ENCODE measurements around the gene CFAP410.

DNA sequence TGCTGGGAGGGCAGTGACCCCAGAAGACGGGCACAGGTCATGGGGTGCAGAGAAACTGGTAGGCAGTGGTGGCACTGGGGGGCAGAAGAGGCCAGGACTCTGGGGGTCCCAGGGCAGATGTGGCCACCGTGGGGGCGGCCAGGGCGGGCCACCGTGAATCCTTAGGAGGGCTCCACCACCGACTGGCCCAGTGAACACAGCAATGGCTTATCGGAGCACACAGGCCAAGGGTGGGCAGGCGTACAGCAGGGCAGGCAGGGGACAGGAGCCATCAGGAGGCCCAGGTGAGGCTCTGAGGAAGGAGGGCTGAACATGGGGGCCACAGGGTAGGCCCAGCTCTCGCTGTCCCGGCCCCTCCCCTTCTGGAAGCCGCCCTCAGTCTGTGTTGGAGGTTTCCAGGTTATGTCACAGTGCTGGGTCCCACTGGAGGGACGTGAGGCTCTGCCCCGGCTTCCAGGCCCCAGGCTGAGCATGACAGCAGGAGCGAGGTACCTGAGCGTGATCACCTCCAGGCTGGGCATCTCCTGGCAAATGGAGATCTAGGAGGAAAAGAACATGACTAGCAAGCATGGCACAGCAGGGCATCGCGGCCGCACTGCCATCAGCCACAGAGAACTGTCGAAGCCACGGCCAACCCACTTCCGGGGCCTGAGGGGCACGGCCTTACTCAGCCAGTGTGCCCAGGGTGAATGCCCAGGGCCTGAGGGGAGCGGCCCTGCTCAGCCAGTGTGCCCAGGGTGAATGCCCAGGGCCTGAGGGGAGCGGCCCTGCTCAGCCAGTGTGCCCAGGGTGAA, 3.7 kb downstream of the CFAP410 start:
- TF ChIP-seq ZFP3 (CRISPR knock-in tag; IDR thresholded peaks at IDR 0.05): no peak
- no peak for TF ChIP-seq RARB (CRISPR knock-in tag; IDR thresholded peaks at IDR 0.05)
- TF ChIP-seq ZFP30 (CRISPR knock-in tag; IDR thresholded peaks at IDR 0.05): no peak
- no peak for TF ChIP-seq PATZ1 (CRISPR knock-in tag; IDR thresholded peaks at IDR 0.05; ENCODE audit: borderline replicate concordance)
- no peak for TF ChIP-seq OSR1 (CRISPR knock-in tag; IDR thresholded peaks at IDR 0.05)
- no peak for TF ChIP-seq TOX (CRISPR knock-in tag; IDR thresholded peaks at IDR 0.05; ENCODE audit: borderline replicate concordance)
- TF ChIP-seq TCF4 (CRISPR knock-in tag; IDR thresholded peaks at IDR 0.05; ENCODE audit: borderline replicate concordance): no peak
- TF ChIP-seq CSRNP3 (CRISPR knock-in tag; IDR thresholded peaks at IDR 0.05): no peak
- TF ChIP-seq GLIS3 (CRISPR knock-in tag; IDR thresholded peaks at IDR 0.05): no peak
- no peak for TF ChIP-seq ZC3H10 (CRISPR knock-in tag; IDR thresholded peaks at IDR 0.05)
- no peak for TF ChIP-seq TSHZ2 (CRISPR knock-in tag; IDR thresholded peaks at IDR 0.05)
- TF ChIP-seq, protein P1, sequence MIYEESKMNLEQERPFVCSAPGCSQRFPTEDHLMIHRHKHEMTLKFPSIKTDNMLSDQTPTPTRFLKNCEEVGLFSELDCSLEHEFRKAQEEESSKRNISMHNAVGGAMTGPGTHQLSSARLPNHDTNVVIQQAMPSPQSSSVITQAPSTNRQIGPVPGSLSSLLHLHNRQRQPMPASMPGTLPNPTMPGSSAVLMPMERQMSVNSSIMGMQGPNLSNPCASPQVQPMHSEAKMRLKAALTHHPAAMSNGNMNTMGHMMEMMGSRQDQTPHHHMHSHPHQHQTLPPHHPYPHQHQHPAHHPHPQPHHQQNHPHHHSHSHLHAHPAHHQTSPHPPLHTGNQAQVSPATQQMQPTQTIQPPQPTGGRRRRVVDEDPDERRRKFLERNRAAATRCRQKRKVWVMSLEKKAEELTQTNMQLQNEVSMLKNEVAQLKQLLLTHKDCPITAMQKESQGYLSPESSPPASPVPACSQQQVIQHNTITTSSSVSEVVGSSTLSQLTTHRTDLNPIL (CRISPR knock-in tag; IDR thresholded peaks at IDR 0.05; ENCODE audit: low read depth): no peak
